ENCODE results near the gene ONECUT3. TPM values are rescaled to one million over a fixed set of nuclear protein-coding genes. Genes with fewer than 3 reads are reported as not detected.

ONECUT3 gene
- total and polyA plus RNA-seq, 3 donors from 2014 or later = 0.13 to 0.39 (median 0.25) TPM

- no peak for DNase-seq
- TF ChIP-seq POLR2A (IDR thresholded peaks at IDR 0.05) = no peak
- TF ChIP-seq CTCF (IDR thresholded peaks at IDR 0.05) = no peak
- peaks cover 4% of the 10 kb centered on the region for H3K27me3 ChIP-seq
- H3K36me3 ChIP-seq (ENCODE audit: low read depth, missing control alignments) = no peaks in the 10 kb centered on the region
- H3K4me3 ChIP-seq = no peak overlapping the region
- H3K4me1 ChIP-seq = no peaks in the 10 kb centered on the region
- intact Hi-C loops (cut with DNase I; ENCODE audit: low total_unique reads) = no loop called here
- H3K27ac ChIP-seq = no peak overlapping the region
- 45 to 56% methylated on average over 16 of the region's 16 CpGs for WGBS, 2 donors
- H3K9me3 ChIP-seq = no peaks in the 10 kb centered on the region
These were observed 26.3 kb downstream of the ONECUT3 start for GRCh38 chr19:1779574-1779973.

GRCh38 chr19:1780272-1780958 lies 27.1 kb downstream of the ONECUT3 start:
- DNase-seq = no peak
- H3K27ac ChIP-seq = no peak overlapping the region
- no peaks in the 10 kb centered on the region for H3K36me3 ChIP-seq (ENCODE audit: low read depth, missing control alignments)
- no peaks in the 10 kb centered on the region for H3K9me3 ChIP-seq
- intact Hi-C loops (cut with DNase I; ENCODE audit: low total_unique reads) = no loop called here
- H3K4me3 ChIP-seq = no peak overlapping the region
- peaks cover 4% of the 10 kb centered on the region for H3K27me3 ChIP-seq
- TF ChIP-seq CTCF (IDR thresholded peaks at IDR 0.05) (no peak), POLR2A (IDR thresholded peaks at IDR 0.05) (no peak)
- WGBS, 2 donors = 46 to 49% methylated on average over 11 to 14 of the region's 14 CpGs
- no peaks in the 10 kb centered on the region for H3K4me1 ChIP-seq

GRCh38 chr19:1782521-1782920 lies 29.2 kb downstream of the ONECUT3 start:
- WGBS, 2 donors = 57 to 63% methylated on average over 5 to 7 of the region's 7 CpGs
- no peak for TF ChIP-seq CTCF (IDR thresholded peaks at IDR 0.05)
- TF ChIP-seq POLR2A (IDR thresholded peaks at IDR 0.05) = no peak
- no peaks in the 10 kb centered on the region for H3K9me3 ChIP-seq
- no peaks in the 10 kb centered on the region for H3K4me1 ChIP-seq
- intact Hi-C loops (cut with DNase I; ENCODE audit: low total_unique reads) = no loop called here
- no peak overlapping the region for H3K27ac ChIP-seq
- no peaks in the 10 kb centered on the region for H3K36me3 ChIP-seq (ENCODE audit: low read depth, missing control alignments)
- DNase-seq = no peak
- no peaks in the 10 kb centered on the region for H3K27me3 ChIP-seq
- H3K4me3 ChIP-seq = no peak overlapping the region

GRCh38 chr19:1783354-1783753 lies 30.0 kb downstream of the ONECUT3 start:
- TF ChIP-seq CTCF (IDR thresholded peaks at IDR 0.05) = no peak
- no peak for TF ChIP-seq POLR2A (IDR thresholded peaks at IDR 0.05)
- Histone ChIP-seq H3K9me3 (no peaks in the 10 kb centered on the region), H3K4me3 (no peak overlapping the region), H3K27ac (no peak overlapping the region), H3K4me1 (no peaks in the 10 kb centered on the region), H3K36me3 (ENCODE audit: low read depth, missing control alignments) (no peaks in the 10 kb centered on the region), H3K27me3 (no peaks in the 10 kb centered on the region)
- WGBS, 2 donors = 81 to 86% methylated on average over 4 of the region's 4 CpGs
- DNase-seq = no peak
- intact Hi-C loops (cut with DNase I; ENCODE audit: low total_unique reads) = no loop called here

GRCh38 chr19:1783874-1784273 lies 30.6 kb downstream of the ONECUT3 start:
- WGBS, 2 donors = 84 to 85% methylated on average over 8 to 9 of the region's 9 CpGs

More at GRCh38 chr19:1783874-1784273, 30.6 kb downstream of the ONECUT3 start:
- H3K4me3 ChIP-seq = no peak overlapping the region
- TF ChIP-seq CTCF (IDR thresholded peaks at IDR 0.05) = no peak
- no peak for TF ChIP-seq POLR2A (IDR thresholded peaks at IDR 0.05)
- no peaks in the 10 kb centered on the region for H3K36me3 ChIP-seq (ENCODE audit: low read depth, missing control alignments)
- no peaks in the 10 kb centered on the region for H3K9me3 ChIP-seq
- no peak overlapping the region for H3K27ac ChIP-seq
- intact Hi-C loops (cut with DNase I; ENCODE audit: low total_unique reads) = no loop called here
- H3K27me3 ChIP-seq = no peaks in the 10 kb centered on the region
- H3K4me1 ChIP-seq = no peaks in the 10 kb centered on the region
- no peak for DNase-seq
